Activated CD4-positive, alpha-beta memory T cell treated with anti-CD3 and anti-CD28 coated beads for 36 hours (primary cell): Measurements from ENCODE around the gene RASGRP3. TPM values are rescaled to one million over a fixed set of nuclear protein-coding genes. Genes with fewer than 3 reads are reported as not detected.
A peak's percentile ranks its signal among the peaks of the same experiment; 100 is the strongest.

Experiments used
- CTCF ChIA-PET: fragments of 350-600 bp; sonication (Branson Sonifier 250); formaldehyde crosslinking; loops from one replicate; lab custom pipeline; 2021; ENCODE audit warnings: antibody characterized with exemption, inconsistent platforms; lab: Charles Lee
- POLR2A ChIA-PET: fragments of 350-600 bp; sonication (Branson Sonifier 250); formaldehyde crosslinking; loops from one replicate; lab custom pipeline; 2021; ENCODE audit warnings: antibody characterized with exemption; lab: Charles Lee
- DNase-seq: peaks from one replicate; pipeline ENCODE4 v3.0.0-alpha.2; 2020
- H3K27ac Mint-ChIP-seq: one replicate; pipeline ENCODE4 v1.8.0; 2021; ENCODE audit warnings: mixed read lengths
- H3K27me3 Mint-ChIP-seq: one replicate; pipeline ENCODE4 v1.8.0; 2021; ENCODE audit warnings: mixed read lengths
- H3K36me3 Mint-ChIP-seq: one replicate; pipeline ENCODE4 v1.8.0; 2021; ENCODE audit warnings: mixed read lengths
- H3K4me1 Mint-ChIP-seq: one replicate; pipeline ENCODE4 v1.8.0; 2021; ENCODE audit warnings: low read depth, mixed read lengths
- H3K4me3 Mint-ChIP-seq: one replicate; pipeline ENCODE4 v1.8.0; 2021; ENCODE audit warnings: mild to moderate bottlenecking, mixed read lengths
- H3K9me3 Mint-ChIP-seq: one replicate; pipeline ENCODE4 v1.8.0; 2021; ENCODE audit warnings: mixed read lengths
- intact Hi-C: fragments of 100-400 bp; cut with micrococcal nuclease; formaldehyde crosslinking; loops from one replicate; pipeline ENCODE4 v1.15.1; 2023
- total RNA-seq, 2 experiments: library from RNA; stranded (reverse); gene quantifications; one replicate each; pipeline ENCODE4 v1.2.3, GENCODE V29; 2021

The RASGRP3 gene
- total RNA-seq, 2 experiments from 2014 or later, result 1.2 to 1.9 TPM

GRCh38 chr2:33485051-33485450, 8.6 kb downstream of the RASGRP3 start:
- no peak overlapping the region for H3K27ac Mint-ChIP-seq
- H3K27me3 Mint-ChIP-seq, result peaks cover 6% of the 10 kb centered on the region
- peaks cover 3% of the 10 kb centered on the region for H3K9me3 Mint-ChIP-seq
- H3K36me3 Mint-ChIP-seq, result peaks cover 8% of the 10 kb centered on the region
- POLR2A ChIA-PET, result no interaction called here
- no peak for DNase-seq
- intact Hi-C loops, result no loop called here
- CTCF ChIA-PET, result no interaction called here
- peaks cover 34% of the 10 kb centered on the region for H3K4me1 Mint-ChIP-seq
- H3K4me3 Mint-ChIP-seq, result no peak overlapping the region

GRCh38 chr2:33486544-33486943, 10.1 kb downstream of the RASGRP3 start:
- Mint-ChIP-seq H3K4me3 (no peak overlapping the region), H3K4me1 (peaks cover 38% of the 10 kb centered on the region), H3K36me3 (peaks cover 8% of the 10 kb centered on the region), H3K27me3 (peaks cover 13% of the 10 kb centered on the region), H3K9me3 (peaks cover 3% of the 10 kb centered on the region), H3K27ac (no peak overlapping the region)
- ChIA-PET POLR2A (no interaction called here), CTCF (interaction anchor here (0.6 kb wide), 1 partner anchor 143 kb away, joined by 4 read pairs; no protein-coding TSS in a partner anchor)
- intact Hi-C loops, result no loop called here
- DNase-seq, result no peak

- Mint-ChIP-seq H3K36me3 (peaks cover 8% of the 10 kb centered on the region), H3K4me1 (peaks cover 38% of the 10 kb centered on the region), H3K27me3 (peaks cover 13% of the 10 kb centered on the region), H3K4me3 (no peak overlapping the region), H3K9me3 (peaks cover 3% of the 10 kb centered on the region), H3K27ac (peak overlapping the region; percentile 66)
- POLR2A ChIA-PET, result interaction anchor here (0.8 to 1.6 kb wide), 3 partner anchors 9 to 12 kb away, joined by 3 to 5 read pairs (median 3); partner anchors contain the start of gene RASGRP3
- intact Hi-C loops, result loop anchor here (1.0 kb wide), 3 partner anchors 9 to 216 kb away; partner anchors contain the start of gene RASGRP3
- DNase-seq, result no peak
- CTCF ChIA-PET, result interaction anchor here (0.6 to 2.4 kb wide), 5 partner anchors 9 to 95 kb away, joined by 3 to 10 read pairs (median 3); partner anchors contain the start of gene RASGRP3
Measured at GRCh38 chr2:33488178-33488690, 11.8 kb downstream of the RASGRP3 start.

GRCh38 chr2:33488715-33489540, 12.5 kb downstream of the RASGRP3 start:
- CTCF ChIA-PET, result interaction anchor here (0.6 to 2.4 kb wide), 5 partner anchors 8 to 94 kb away, joined by 3 to 10 read pairs (median 3); partner anchors contain the start of gene RASGRP3
- intact Hi-C loops, result loop anchor here (1.0 kb wide), 3 partner anchors 8 to 217 kb away; partner anchors contain the start of gene RASGRP3
- no peak for DNase-seq
- Mint-ChIP-seq H3K27ac (peak overlapping the region; percentile 66), H3K9me3 (peaks cover 3% of the 10 kb centered on the region), H3K4me3 (no peak overlapping the region), H3K4me1 (peaks cover 37% of the 10 kb centered on the region), H3K27me3 (peaks cover 13% of the 10 kb centered on the region), H3K36me3 (peaks cover 8% of the 10 kb centered on the region)
- POLR2A ChIA-PET, result interaction anchor here (0.8 to 1.6 kb wide), 3 partner anchors 8 to 13 kb away, joined by 3 to 5 read pairs (median 3); partner anchors contain the start of gene RASGRP3

GRCh38 chr2:33489835-33490431, 13.5 kb downstream of the RASGRP3 start:
- DNase-seq, result no peak
- CTCF ChIA-PET, result interaction anchor here (1.2 kb wide), 1 partner anchor 14 kb away, joined by 4 read pairs; the partner anchor contains the start of gene RASGRP3
- Mint-ChIP-seq H3K4me3 (no peak overlapping the region), H3K27me3 (peaks cover 13% of the 10 kb centered on the region), H3K27ac (no peak overlapping the region), H3K4me1 (peaks cover 35% of the 10 kb centered on the region), H3K36me3 (peaks cover 8% of the 10 kb centered on the region), H3K9me3 (peaks cover 3% of the 10 kb centered on the region)
- POLR2A ChIA-PET, result no interaction called here
- intact Hi-C loops, result no loop called here

- no peak overlapping the region for H3K27ac Mint-ChIP-seq
- ChIA-PET POLR2A (no interaction called here), CTCF (interaction anchor here (1.2 kb wide), 1 partner anchor 15 kb away, joined by 4 read pairs; the partner anchor contains the start of gene RASGRP3)
- peaks cover 13% of the 10 kb centered on the region for H3K27me3 Mint-ChIP-seq
- no peak overlapping the region for H3K4me3 Mint-ChIP-seq
- intact Hi-C loops, result no loop called here
- DNase-seq, result no peak
- H3K36me3 Mint-ChIP-seq, result peaks cover 1% of the 10 kb centered on the region
- peaks cover 45% of the 10 kb centered on the region for H3K4me1 Mint-ChIP-seq
- peaks cover 2% of the 10 kb centered on the region for H3K9me3 Mint-ChIP-seq
Measured at GRCh38 chr2:33491441-33492084, 15.1 kb downstream of the RASGRP3 start.

- Mint-ChIP-seq H3K36me3 (no peaks in the 10 kb centered on the region), H3K27ac (no peak overlapping the region), H3K9me3 (no peaks in the 10 kb centered on the region), H3K27me3 (peaks cover 13% of the 10 kb centered on the region), H3K4me1 (peaks cover 48% of the 10 kb centered on the region), H3K4me3 (no peak overlapping the region)
- intact Hi-C loops, result no loop called here
- no peak for DNase-seq
- POLR2A ChIA-PET, result interaction anchor here (1.4 kb wide), 1 partner anchor 15 kb away, joined by 3 read pairs; no protein-coding TSS in a partner anchor
- CTCF ChIA-PET, result no interaction called here
Measured at GRCh38 chr2:33492399-33493134, 16.1 kb downstream of the RASGRP3 start.

DNA sequence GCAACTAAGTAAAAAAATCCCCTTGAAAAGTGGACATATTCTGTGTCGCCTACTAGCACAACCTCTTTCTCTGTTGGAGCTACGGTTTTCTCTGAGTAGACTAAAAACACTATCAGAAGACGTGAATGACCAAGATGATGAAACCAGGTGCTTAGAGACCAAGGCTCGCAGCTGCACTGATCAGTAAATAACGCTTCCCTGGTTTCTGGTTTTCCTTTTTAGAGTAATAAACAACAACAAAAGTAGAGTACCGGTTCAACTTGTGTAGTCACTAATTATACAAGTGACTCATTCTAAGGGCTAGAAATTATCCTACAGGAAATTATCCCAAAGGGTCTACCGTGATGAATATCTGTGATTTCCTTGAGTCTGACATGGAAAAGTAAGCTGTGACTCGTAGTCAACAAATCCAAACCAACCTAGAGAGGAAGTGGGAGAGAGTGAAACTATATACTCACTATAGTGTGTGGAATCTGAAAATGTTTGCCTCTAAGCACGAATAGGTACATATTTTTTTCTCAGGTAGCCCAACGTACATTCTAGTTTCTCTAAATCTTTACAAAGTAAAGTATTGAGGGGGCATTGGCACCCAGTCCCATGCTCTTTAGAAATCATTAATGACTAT, 17.8 kb downstream of the RASGRP3 start:
- Mint-ChIP-seq H3K9me3 (no peaks in the 10 kb centered on the region), H3K36me3 (no peaks in the 10 kb centered on the region), H3K27me3 (peaks cover 8% of the 10 kb centered on the region), H3K4me3 (no peak overlapping the region), H3K27ac (no peak overlapping the region), H3K4me1 (peaks cover 39% of the 10 kb centered on the region)
- intact Hi-C loops, result no loop called here
- DNase-seq, result no peak
- ChIA-PET CTCF (interaction anchor here (0.7 to 1.4 kb wide), 4 partner anchors 18 to 105 kb away, joined by 3 to 6 read pairs (median 3); partner anchors contain the start of genes FAM98A and RASGRP3), POLR2A (interaction anchor here (0.6 to 1.4 kb wide), 3 partner anchors 10 to 70 kb away, joined by 3 to 6 read pairs (median 4); no protein-coding TSS in a partner anchor)

DNA sequence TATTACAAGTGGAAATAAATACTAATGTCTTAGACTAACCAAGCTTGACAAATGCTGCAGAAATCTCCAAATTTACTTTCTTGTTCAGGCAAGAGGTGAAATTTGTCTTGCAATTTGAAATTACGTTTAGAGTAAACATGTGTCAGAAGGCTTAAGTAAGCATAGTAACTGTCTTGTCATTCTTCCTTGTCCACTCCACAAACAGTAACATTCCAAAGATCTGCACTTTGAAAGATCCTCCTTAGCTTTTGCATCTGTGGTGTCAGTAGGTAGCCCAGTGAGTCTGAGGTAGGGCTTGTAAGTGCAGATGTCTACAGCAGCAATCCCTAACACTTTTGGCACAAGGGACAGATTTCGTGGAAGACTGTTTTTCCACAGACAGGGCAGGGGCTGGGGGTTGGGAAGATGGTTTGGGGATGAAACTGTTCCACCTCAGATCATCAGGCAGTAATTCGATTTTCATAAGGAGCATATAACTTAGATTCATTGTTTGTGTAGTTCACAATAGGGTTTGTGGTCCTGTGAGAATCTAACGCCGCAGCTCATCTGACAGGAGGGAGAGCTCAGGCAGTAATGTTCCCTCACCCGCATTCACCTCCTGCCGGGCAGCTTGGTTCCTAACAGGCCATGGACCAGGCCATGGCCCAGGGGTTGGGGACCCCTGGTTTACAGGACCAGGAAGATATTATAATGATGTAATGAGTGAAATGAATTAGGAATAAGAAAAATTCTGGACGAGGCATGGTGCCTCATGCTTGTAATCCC, 18.6 kb downstream of the RASGRP3 start:
- ChIA-PET CTCF (interaction anchor here (0.8 to 1.2 kb wide), 2 partner anchors 19 to 88 kb away, joined by 3 read pairs; partner anchors contain the start of gene RASGRP3), POLR2A (interaction anchor here (0.6 kb wide), 1 partner anchor 11 kb away, joined by 6 read pairs; no protein-coding TSS in a partner anchor)
- H3K27ac Mint-ChIP-seq, result no peak overlapping the region
- H3K4me3 Mint-ChIP-seq, result no peak overlapping the region
- peaks cover 38% of the 10 kb centered on the region for H3K4me1 Mint-ChIP-seq
- intact Hi-C loops, result no loop called here
- H3K27me3 Mint-ChIP-seq, result peaks cover 6% of the 10 kb centered on the region
- DNase-seq, result no peak
- H3K9me3 Mint-ChIP-seq, result no peaks in the 10 kb centered on the region
- no peaks in the 10 kb centered on the region for H3K36me3 Mint-ChIP-seq

- no peak for DNase-seq
- no peaks in the 10 kb centered on the region for H3K27me3 Mint-ChIP-seq
- CTCF ChIA-PET, result interaction anchor here (0.8 kb wide), 1 partner anchor 88 kb away, joined by 3 read pairs; no protein-coding TSS in a partner anchor
- POLR2A ChIA-PET, result no interaction called here
- H3K27ac Mint-ChIP-seq, result no peak overlapping the region
- no peak overlapping the region for H3K4me3 Mint-ChIP-seq
- H3K4me1 Mint-ChIP-seq, result peaks cover 34% of the 10 kb centered on the region
- no peaks in the 10 kb centered on the region for H3K9me3 Mint-ChIP-seq
- no peaks in the 10 kb centered on the region for H3K36me3 Mint-ChIP-seq
- intact Hi-C loops, result no loop called here
Measured at GRCh38 chr2:33495683-33496082, 19.2 kb downstream of the RASGRP3 start.
